H1 (cell line): Measurements from ENCODE around the gene MRPL19. TPM values are rescaled to one million over a fixed set of nuclear protein-coding genes. Genes with fewer than 3 reads are reported as not detected.

Source experiments
- CTCF ChIA-PET: fragments of 300-600 bp; sonication (Branson Sonifier 250); formaldehyde crosslinking; loops from one replicate; lab custom pipeline; 2021; ENCODE audit not compliant: partially characterized antibody; lab: Charles Lee
- POLR2A ChIA-PET: fragments of 300-600 bp; sonication (Branson Sonifier 250); formaldehyde crosslinking; loops from one replicate; lab custom pipeline; 2021; ENCODE audit warnings: inconsistent platforms; ENCODE audit not compliant: partially characterized antibody; lab: Charles Lee
- DNase-seq, 2 experiments: peaks; one replicate each; pipeline versions ENCODE4 v3.0.0 to v3.0.0-alpha.2; 2010 to 2022; ENCODE audit warnings: low spot score in 2 of 2, low read depth in 1 of 2, mixed read lengths in 1 of 2
- FAIRE-seq: peaks from 2 replicates; lab custom pipeline; 2011; peaks lifted over from hg19 to GRCh38; lab: Jason Lieb, UNC
- H2AFZ ChIP-seq: 2 replicates; pipeline ENCODE4 v1.8.1; 2012; ENCODE audit warnings: low read length, inconsistent platforms
- H2AK5ac ChIP-seq: 2 replicates; pipeline ENCODE4 v1.6.1; 2013; ENCODE audit warnings: low read depth, low read length
- H2BK120ac ChIP-seq: replicated peaks from 2 replicates; pipeline ENCODE3; 2013; ENCODE audit warnings: low read depth, low read length, inconsistent platforms
- H2BK12ac ChIP-seq: 2 replicates; pipeline ENCODE4 v1.6.1; 2013; ENCODE audit warnings: low read depth, low read length
- H2BK15ac ChIP-seq: 2 replicates; pipeline ENCODE4 v1.6.1; 2013; ENCODE audit warnings: low read length
- H2BK20ac ChIP-seq: 2 replicates; pipeline ENCODE4 v1.6.1; 2013; ENCODE audit warnings: low read length
- H2BK5ac ChIP-seq: 2 replicates; pipeline ENCODE4 v1.6.1; 2013; ENCODE audit warnings: low read depth, low read length
- H3K14ac ChIP-seq: 2 replicates; pipeline ENCODE4 v1.6.1; 2013; ENCODE audit warnings: inconsistent platforms; ENCODE audit not compliant: insufficient read length
- H3K18ac ChIP-seq: 2 replicates; pipeline ENCODE4 v1.6.1; 2013; ENCODE audit warnings: low read length; ENCODE audit errors: extremely low read depth
- H3K23ac ChIP-seq: 2 replicates; pipeline ENCODE4 v1.6.1; 2013; ENCODE audit warnings: inconsistent platforms; ENCODE audit not compliant: insufficient read length
- H3K23me2 ChIP-seq: 2 replicates; pipeline ENCODE4 v1.6.1; 2013; ENCODE audit warnings: low read depth, low read length
- H3K27ac ChIP-seq: 2 replicates; pipeline ENCODE4 v1.6.1; 2011; ENCODE audit warnings: low read depth, low read length, inconsistent platforms
- H3K27me3 ChIP-seq, 4 experiments: replicated peaks in 1 of 4; 1 replicate in 1 of 4; 2 replicates in 3 of 4; pipeline versions ENCODE4 v1.6.1 to v1.8.1; 2011 to 2013; ENCODE audit warnings: low read length in 3 of 4, mild to moderate bottlenecking in 3 of 4, inconsistent platforms in 2 of 4, mixed read lengths in 2 of 4, moderate library complexity in 1 of 4; ENCODE audit not compliant: control insufficient read depth in 3 of 4, insufficient read depth in 3 of 4; ENCODE audit errors: extremely low read depth in 1 of 4
- H3K36me3 ChIP-seq, 4 experiments: 2 replicates each; pipeline versions ENCODE4 v1.6.1 to v1.8.1; 2011 to 2013; ENCODE audit warnings: mild to moderate bottlenecking in 4 of 4, low read length in 3 of 4, moderate library complexity in 2 of 4, control low read depth in 1 of 4, inconsistent platforms in 1 of 4; ENCODE audit not compliant: insufficient read depth in 4 of 4, control insufficient read depth in 2 of 4
- H3K4ac ChIP-seq: replicated peaks from 2 replicates; pipeline ENCODE3; 2013; ENCODE audit warnings: low read length, low read depth, mixed read lengths, inconsistent platforms; ENCODE audit not compliant: insufficient read length
- H3K4me1 ChIP-seq, 4 experiments: replicated peaks in 1 of 4; 1 replicate in 1 of 4; 2 replicates in 3 of 4; pipeline versions ENCODE4 v1.6.1 to v1.8.1; 2011 to 2013; ENCODE audit warnings: low read length in 3 of 4, inconsistent platforms in 2 of 4, mixed read lengths in 1 of 4; ENCODE audit not compliant: insufficient read depth in 4 of 4, control insufficient read depth in 3 of 4
- H3K4me2 ChIP-seq, 2 experiments: 2 replicates each; pipeline versions ENCODE4 v1.6.1 to v1.8.1; 2011 to 2013; ENCODE audit warnings: low read depth in 2 of 2, low read length in 2 of 2, control low read depth in 1 of 2, inconsistent platforms in 1 of 2, mild to moderate bottlenecking in 1 of 2; ENCODE audit not compliant: insufficient read depth in 1 of 2
- H3K4me3 ChIP-seq, 4 experiments: fragments of 200-600, 300-600 bp in 1 of 4; sonication (generic), shearing (Covaris generic), sonication (Bioruptor Twin) in 1 of 4; 2 replicates each; pipeline versions ENCODE4 v1.5.1 to v1.8.1; 2011 to 2016; ENCODE audit warnings: low read length in 4 of 4, low read depth in 3 of 4, control low read depth in 2 of 4, inconsistent platforms in 2 of 4, mild to moderate bottlenecking in 2 of 4, mixed read lengths in 1 of 4, moderate library complexity in 1 of 4; ENCODE audit not compliant: insufficient read depth in 2 of 4; ENCODE audit errors: extremely low read depth in 1 of 4
- H3K56ac ChIP-seq: replicated peaks from 2 replicates; pipeline ENCODE3; 2013; ENCODE audit warnings: low read depth, mild to moderate bottlenecking, mixed read lengths, low read length, inconsistent platforms; ENCODE audit not compliant: insufficient read length
- H3K79me1 ChIP-seq: 2 replicates; pipeline ENCODE4 v1.6.1; 2013; ENCODE audit warnings: low read depth, low read length, control low read depth
- H3K79me2 ChIP-seq, 2 experiments: 2 replicates each; pipeline versions ENCODE4 v1.6.1 to v1.8.1; 2012 to 2013; ENCODE audit warnings: low read length in 2 of 2, mild to moderate bottlenecking in 2 of 2, inconsistent platforms in 1 of 2; ENCODE audit not compliant: insufficient read depth in 2 of 2, control insufficient read depth in 1 of 2
- H3K9ac ChIP-seq, 4 experiments: replicated peaks in 1 of 4; 1 replicate in 1 of 4; 2 replicates in 3 of 4; pipeline versions ENCODE4 v1.6.1 to v1.8.1; 2011 to 2013; ENCODE audit warnings: low read depth in 3 of 4, low read length in 3 of 4, control low read depth in 2 of 4, mild to moderate bottlenecking in 2 of 4, moderate library complexity in 2 of 4, inconsistent platforms in 1 of 4; ENCODE audit errors: extremely low read depth in 1 of 4
- H3K9me3 ChIP-seq, 2 experiments: 2 replicates each; pipeline versions ENCODE4 v1.6.1 to v1.8.1; 2012 to 2013; ENCODE audit warnings: mild to moderate bottlenecking in 2 of 2, moderate library complexity in 2 of 2, control low read depth in 1 of 2, inconsistent platforms in 1 of 2, low read depth in 1 of 2, low read length in 1 of 2, mixed read lengths in 1 of 2; ENCODE audit not compliant: insufficient read depth in 2 of 2
- H4K20me1 ChIP-seq, 2 experiments: replicated peaks in 1 of 2; 2 replicates each; pipeline versions ENCODE3 to v1.8.1; 2011 to 2013; ENCODE audit warnings: inconsistent platforms in 2 of 2, low read length in 2 of 2, mild to moderate bottlenecking in 1 of 2; ENCODE audit not compliant: insufficient read depth in 2 of 2, control insufficient read depth in 1 of 2
- H4K5ac ChIP-seq: 2 replicates; pipeline ENCODE4 v1.6.1; 2013; ENCODE audit warnings: low read length, low read depth, mixed read lengths, inconsistent platforms; ENCODE audit not compliant: insufficient read length
- H4K8ac ChIP-seq: 2 replicates; pipeline ENCODE4 v1.8.0; 2013; ENCODE audit warnings: mild to moderate bottlenecking, moderate library complexity, low read length, inconsistent platforms; ENCODE audit not compliant: insufficient read depth; ENCODE audit errors: extremely low read depth
- H4K91ac ChIP-seq: replicated peaks from 2 replicates; pipeline ENCODE3; 2013; ENCODE audit warnings: low read length, mixed read lengths, inconsistent platforms; ENCODE audit not compliant: insufficient read length
- EP300 ChIP-seq, 2 experiments: IDR thresholded peaks; 1 replicate in 1 of 2; 2 replicates in 1 of 2; pipeline ENCODE4 v1.6.1; 2011 to 2012; ENCODE audit warnings: low read depth in 2 of 2, low read length in 2 of 2, mild to moderate bottlenecking in 2 of 2, borderline replicate concordance in 1 of 2, inconsistent platforms in 1 of 2, moderate library complexity in 1 of 2
- TBP ChIP-seq: IDR thresholded peaks from 2 replicates; pipeline ENCODE4 v1.6.1; 2011; ENCODE audit warnings: low read depth, low read length, improper control_type of control experiment
- WGBS, 2 experiments: shearing (Covaris generic) in 1 of 2; methylation state at CpG; one replicate each; pipeline versions ENCODE4 v1.1.6 to v1.1.7; 2013 to 2015; ENCODE audit warnings: low lambda C conversion rate in 2 of 2, mixed read lengths in 2 of 2, inconsistent platforms in 1 of 2, low coverage in 1 of 2, missing lambda C conversion rate in 1 of 2; ENCODE audit not compliant: insufficient replicate concordance in 2 of 2, insufficient coverage in 1 of 2, insufficient read length in 1 of 2; ENCODE audit errors: extremely low coverage in 1 of 2, missing lambda C conversion rate in 1 of 2; 5-methylcytosine and 5-hydroxymethylcytosine counted together
- polyA plus RNA-seq, 7 experiments: library from polyadenylated mRNA; depleted of rRNA in 3 of 7; stranded (reverse) in 5 of 7; unstranded in 2 of 7; fragments of >200 nt in 5 of 7; fragments of 200-250 nt in 2 of 7; gene quantifications; 1 replicate in 5 of 7; 2 replicates in 1 of 7; 4 replicates in 1 of 7; pipeline versions ENCODE4 v1.2.1 to v1.2.3, GENCODE V29; 2011 to 2013; ENCODE audit warnings: missing spikeins in 2 of 7, mixed read lengths in 2 of 7
- total RNA-seq: library from RNA; stranded (reverse); fragmentation: NEBNext Ultra II Directional; extraction: Animal tissue kit (Norgen Biotek cat#: 25700); gene quantifications from 2 replicates; pipeline ENCODE4 v1.2.1, GENCODE V29; 2021
- TF ChIP-seq, protein P1 (sequence below): IDR thresholded peaks from 2 replicates; pipeline ENCODE4 v1.6.1; 2011; ENCODE audit warnings: low read length, improper control_type of control experiment

MRPL19 gene
- total and polyA plus RNA-seq, 2 of the 8 experiments (the other 6 are each of a cell fraction or from before 2014, with no cell fraction given) = 18.1 to 75.2 TPM

DNA sequence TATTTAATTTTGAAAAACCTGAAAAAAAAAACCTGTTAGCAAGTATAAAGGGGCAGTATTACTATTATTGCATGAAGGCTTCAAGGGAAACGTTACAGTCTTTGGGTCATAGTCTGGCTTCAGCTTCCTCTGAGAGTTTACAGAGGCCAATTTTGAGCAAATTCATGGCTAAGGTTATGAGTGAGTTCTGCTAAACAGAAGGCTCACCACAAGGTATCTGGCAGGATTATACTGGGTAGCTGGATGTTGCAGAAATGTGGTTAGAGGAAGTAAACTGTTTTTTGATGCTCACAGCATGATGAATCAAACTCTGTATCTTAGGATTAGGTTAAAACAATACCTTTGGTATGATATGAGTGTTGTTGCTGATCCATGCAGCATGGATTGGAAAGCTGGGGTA, 9.3 kb downstream of the MRPL19 start:
- no peak overlapping the region for H2BK15ac ChIP-seq
- no peak overlapping the region for H2AFZ ChIP-seq
- peaks cover 4% of the 10 kb centered on the region; the same call in 1 of the 2 replicates for H3K79me1 ChIP-seq
- no peak overlapping the region for H3K9ac ChIP-seq
- no peak overlapping the region for H2BK12ac ChIP-seq
- H3K4ac ChIP-seq = no peak overlapping the region
- H3K9me3 ChIP-seq = no peaks in the 10 kb centered on the region
- no peak overlapping the region for H2BK120ac ChIP-seq
- ChIA-PET POLR2A (interaction anchor here (0.7 to 2.2 kb wide), 3 partner anchors 9 to 630 kb away, joined by 3 to 11 read pairs (median 4); partner anchors contain the start of gene MRPL19), CTCF (interaction anchor here (0.6 to 3.7 kb wide), 4 partner anchors 9 to 590 kb away, joined by 3 to 17 read pairs (median 4); partner anchors contain the start of gene MRPL19)
- H3K36me3 ChIP-seq = peaks cover 10 to 71% (median 34%) of the 10 kb centered on the region in 4 experiments; a peak in 7 of 8 replicates
- no peak overlapping the region for H4K8ac ChIP-seq
- no peak overlapping the region for H2BK5ac ChIP-seq
- no peak overlapping the region for H3K56ac ChIP-seq
- no peak overlapping the region for H3K4me3 ChIP-seq
- peaks cover 0 to 4% (median 0%) of the 10 kb centered on the region in 4 experiments; a peak in 1 of 7 replicates for H3K4me1 ChIP-seq
- no peaks in the 10 kb centered on the region for H3K27me3 ChIP-seq
- no peak overlapping the region for H3K4me2 ChIP-seq
- peaks cover 0 to 5% of the 10 kb centered on the region in 2 experiments for H4K20me1 ChIP-seq
- no peak overlapping the region for H4K5ac ChIP-seq
- H3K27ac ChIP-seq = no peak overlapping the region
- TF ChIP-seq EP300 (IDR thresholded peaks at IDR 0.05; ENCODE audit: borderline replicate concordance in 1 of 2, low read depth in 2 of 2, low read length in 2 of 2) (no peak), TBP (no peak)
- TF ChIP-seq, protein P1, sequence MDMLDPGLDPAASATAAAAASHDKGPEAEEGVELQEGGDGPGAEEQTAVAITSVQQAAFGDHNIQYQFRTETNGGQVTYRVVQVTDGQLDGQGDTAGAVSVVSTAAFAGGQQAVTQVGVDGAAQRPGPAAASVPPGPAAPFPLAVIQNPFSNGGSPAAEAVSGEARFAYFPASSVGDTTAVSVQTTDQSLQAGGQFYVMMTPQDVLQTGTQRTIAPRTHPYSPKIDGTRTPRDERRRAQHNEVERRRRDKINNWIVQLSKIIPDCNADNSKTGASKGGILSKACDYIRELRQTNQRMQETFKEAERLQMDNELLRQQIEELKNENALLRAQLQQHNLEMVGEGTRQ = no peak
- DNase-seq (no peak), FAIRE-seq (no peak)
- H4K91ac ChIP-seq = no peak overlapping the region
- H3K79me2 ChIP-seq = peaks cover 0 to 24% of the 10 kb centered on the region in 2 experiments; a peak in 2 of 4 replicates
- H2BK20ac ChIP-seq = no peak overlapping the region
- H2AK5ac ChIP-seq = no peak overlapping the region
- H3K23ac ChIP-seq = no peak overlapping the region
- WGBS, 2 experiments = 88% methylated on average over 1 of the region's 1 CpG; no CpG with 5 or more reads in 1 of the 2 experiments
- H3K18ac ChIP-seq = no peak overlapping the region
- no peaks in the 10 kb centered on the region for H3K23me2 ChIP-seq
- H3K14ac ChIP-seq = no peak overlapping the region
